ENCODE measurements around the gene MT2A.

- no peak for TF ChIP-seq CTCF (IDR thresholded peaks at IDR 0.05)
- TF ChIP-seq POLR2A (IDR thresholded peaks at IDR 0.05), result no peak
These were observed 49.3 kb upstream of the MT2A start for GRCh38 chr16:56559109-56559508.
